ENCODE results near the gene ZBTB47. TPM values are rescaled to one million over a fixed set of nuclear protein-coding genes. Genes with fewer than 3 reads are reported as not detected.
A peak's percentile ranks its signal among the peaks of the same experiment; 100 is the strongest.

ZBTB47 gene
- total RNA-seq, 3 donors from 2014 or later = 0.26 to 0.79 (median 0.56) TPM

GRCh38 chr3:42701371-42702065 is 48.0 kb downstream of the ZBTB47 start:
- DNase-seq (peak; percentile 35), ATAC-seq (peak; percentile 65 to 79)
- peaks cover 4% of the 10 kb centered on the region for H3K27me3 Mint-ChIP-seq (ENCODE audit: low read depth)
- H3K9me3 Mint-ChIP-seq = no peaks in the 10 kb centered on the region
- no peak overlapping the region for H3K4me3 Mint-ChIP-seq
- H3K4me1 Mint-ChIP-seq (ENCODE audit: low read depth) = peaks cover 2% of the 10 kb centered on the region
- H3K36me3 Mint-ChIP-seq (ENCODE audit: insufficient read depth) = no peaks in the 10 kb centered on the region

GRCh38 chr3:42702066-42702951 is 48.8 kb downstream of the ZBTB47 start, which contains the start of gene HHATL:
Gene HHATL (minus strand): TSS chr3:42702798. CDS start chr3:42700826, 1,972 bp downstream.
- Mint-ChIP-seq H3K36me3 (ENCODE audit: insufficient read depth) (no peaks in the 10 kb centered on the region), H3K4me1 (ENCODE audit: low read depth) (peaks cover 2% of the 10 kb centered on the region), H3K4me3 (no peak within 1 kb of the TSS), H3K9me3 (no peaks in the 10 kb centered on the region), H3K27me3 (ENCODE audit: low read depth) (peaks cover 4% of the 10 kb centered on the region)
- ATAC-seq (no peak), DNase-seq (no peak)

DNA sequence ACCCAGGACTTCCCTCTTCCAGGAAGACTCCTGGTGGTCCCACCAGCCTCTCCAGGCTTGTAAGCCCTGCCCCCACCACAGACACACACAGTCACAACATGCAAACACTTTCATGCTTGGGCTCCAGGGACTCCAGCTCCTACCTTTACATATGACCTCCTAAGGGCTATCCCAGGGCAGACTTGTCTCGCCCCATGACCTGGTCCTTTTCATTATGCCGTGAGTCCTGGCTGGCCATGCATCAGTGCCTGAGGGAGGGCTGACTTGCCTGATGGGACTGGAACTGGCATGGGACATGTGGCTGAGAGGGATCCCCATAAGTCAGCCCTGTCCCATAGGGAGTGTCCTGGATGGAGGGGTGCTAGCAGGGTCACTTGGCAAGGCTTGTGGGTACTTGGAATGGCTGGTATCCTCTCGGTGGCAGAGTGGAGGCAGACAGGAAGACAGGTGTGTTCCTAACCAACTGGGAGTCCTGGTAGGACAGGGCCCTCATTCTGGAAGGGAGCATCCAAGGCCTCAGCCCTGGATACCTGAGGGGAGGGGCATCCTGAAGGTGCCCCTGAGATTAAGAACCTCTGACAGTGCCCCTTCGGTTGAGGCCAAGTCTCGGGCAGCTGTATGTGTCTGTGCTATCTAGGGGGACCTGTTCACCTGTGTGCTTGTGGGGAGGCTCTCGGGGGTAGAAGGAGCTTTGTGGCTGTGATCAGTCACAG is 49.6 kb downstream of the ZBTB47 start:
- no peak for DNase-seq
- peaks cover 2% of the 10 kb centered on the region for H3K4me1 Mint-ChIP-seq (ENCODE audit: low read depth)
- H3K36me3 Mint-ChIP-seq (ENCODE audit: insufficient read depth) = no peaks in the 10 kb centered on the region
- peaks cover 7% of the 10 kb centered on the region for H3K27me3 Mint-ChIP-seq (ENCODE audit: low read depth)
- no peak overlapping the region for H3K4me3 Mint-ChIP-seq
- no peak for ATAC-seq
- no peaks in the 10 kb centered on the region for H3K9me3 Mint-ChIP-seq

DNA sequence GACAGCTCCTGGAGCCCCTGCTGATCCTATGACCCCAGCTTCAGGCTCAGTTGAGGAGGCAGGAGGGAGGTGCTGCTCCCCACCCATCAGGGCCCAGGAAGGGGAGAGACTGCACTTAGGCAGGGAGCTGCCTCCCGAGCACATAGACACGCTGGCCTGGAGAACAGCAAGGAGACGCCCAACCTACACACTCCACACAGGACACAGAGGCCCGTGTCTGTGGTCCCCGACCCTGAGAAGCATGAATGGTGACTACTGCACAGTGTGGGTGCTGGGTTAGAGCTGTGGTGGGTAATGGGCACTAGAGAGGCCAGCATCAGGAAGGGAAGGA is 50.2 kb downstream of the ZBTB47 start:
- ATAC-seq (no peak), DNase-seq (no peak)
- Mint-ChIP-seq H3K36me3 (ENCODE audit: insufficient read depth) (no peaks in the 10 kb centered on the region), H3K4me3 (no peak overlapping the region), H3K27me3 (ENCODE audit: low read depth) (peaks cover 8% of the 10 kb centered on the region), H3K4me1 (ENCODE audit: low read depth) (peaks cover 2% of the 10 kb centered on the region), H3K9me3 (no peaks in the 10 kb centered on the region)

GRCh38 chr3:42704136-42704841 is 50.8 kb downstream of the ZBTB47 start:
- no peaks in the 10 kb centered on the region for H3K4me1 Mint-ChIP-seq (ENCODE audit: low read depth)
- peaks cover 14% of the 10 kb centered on the region for H3K27me3 Mint-ChIP-seq (ENCODE audit: low read depth)
- ATAC-seq (no peak), DNase-seq (no peak)
- no peaks in the 10 kb centered on the region for H3K36me3 Mint-ChIP-seq (ENCODE audit: insufficient read depth)
- H3K9me3 Mint-ChIP-seq = no peaks in the 10 kb centered on the region
- no peak overlapping the region for H3K4me3 Mint-ChIP-seq

DNA sequence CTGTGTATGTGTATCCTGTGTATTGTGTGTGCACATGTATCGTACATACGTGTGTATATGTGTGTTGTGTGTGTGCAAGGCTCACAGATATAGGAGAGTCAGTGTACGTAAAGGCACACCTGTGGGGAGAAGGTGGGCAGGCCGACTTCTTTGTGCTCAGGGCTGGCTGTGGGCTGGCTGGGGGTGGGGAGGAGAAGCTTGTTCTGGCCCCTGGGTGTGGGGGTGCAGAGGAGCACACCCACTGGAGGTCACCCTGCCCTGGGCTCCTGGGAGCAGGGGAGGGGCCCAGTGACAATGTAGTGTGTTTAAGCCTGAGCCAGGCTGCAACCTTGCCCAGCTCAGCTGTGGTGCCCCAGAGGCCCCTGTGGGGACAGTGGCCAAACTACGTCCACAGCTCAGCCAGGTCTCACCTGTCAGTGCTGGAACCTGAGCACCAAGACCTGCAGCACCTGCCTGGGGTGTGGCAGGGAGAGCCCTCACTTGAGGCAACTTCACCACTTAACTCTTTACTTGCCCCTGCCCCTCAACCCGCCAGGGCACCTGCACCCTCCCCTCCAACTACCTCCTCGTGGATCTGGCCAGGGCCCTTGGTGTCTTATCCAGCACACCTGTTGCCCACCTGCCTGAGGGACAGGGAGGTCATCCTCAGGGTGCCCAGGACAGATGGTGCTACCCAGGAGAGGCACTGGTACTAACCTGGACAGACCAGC is 51.7 kb downstream of the ZBTB47 start:
- Mint-ChIP-seq H3K4me1 (ENCODE audit: low read depth) (no peaks in the 10 kb centered on the region), H3K27me3 (ENCODE audit: low read depth) (peaks cover 19% of the 10 kb centered on the region)
- DNase-seq = no peak

GRCh38 chr3:42705962-42706585 is 52.6 kb downstream of the ZBTB47 start:
- Mint-ChIP-seq H3K4me1 (ENCODE audit: low read depth) (no peaks in the 10 kb centered on the region), H3K4me3 (no peak overlapping the region), H3K36me3 (ENCODE audit: insufficient read depth) (no peaks in the 10 kb centered on the region), H3K9me3 (no peaks in the 10 kb centered on the region), H3K27me3 (ENCODE audit: low read depth) (peaks cover 18% of the 10 kb centered on the region)
- no peak for DNase-seq
- ATAC-seq = no peak

More for the DNA sequence above, 51.7 kb downstream of the ZBTB47 start:
- H3K9me3 Mint-ChIP-seq = no peaks in the 10 kb centered on the region
- ATAC-seq = no peak
- no peak overlapping the region for H3K4me3 Mint-ChIP-seq
- no peaks in the 10 kb centered on the region for H3K36me3 Mint-ChIP-seq (ENCODE audit: insufficient read depth)

GRCh38 chr3:42706721-42707619 is 53.5 kb downstream of the ZBTB47 start:
- ATAC-seq = no peak
- Mint-ChIP-seq H3K4me3 (no peak overlapping the region), H3K27me3 (ENCODE audit: low read depth) (peaks cover 15% of the 10 kb centered on the region), H3K4me1 (ENCODE audit: low read depth) (no peaks in the 10 kb centered on the region), H3K9me3 (no peaks in the 10 kb centered on the region), H3K36me3 (ENCODE audit: insufficient read depth) (no peaks in the 10 kb centered on the region)
- DNase-seq = no peak

GRCh38 chr3:42707620-42708355 is 54.3 kb downstream of the ZBTB47 start:
- no peaks in the 10 kb centered on the region for H3K9me3 Mint-ChIP-seq
- ATAC-seq = no peak
- peaks cover 15% of the 10 kb centered on the region for H3K27me3 Mint-ChIP-seq (ENCODE audit: low read depth)
- H3K4me1 Mint-ChIP-seq (ENCODE audit: low read depth) = no peaks in the 10 kb centered on the region
- no peaks in the 10 kb centered on the region for H3K36me3 Mint-ChIP-seq (ENCODE audit: insufficient read depth)
- H3K4me3 Mint-ChIP-seq = no peak overlapping the region
- DNase-seq = no peak

GRCh38 chr3:42708611-42709151 is 55.2 kb downstream of the ZBTB47 start:
- Mint-ChIP-seq H3K4me1 (ENCODE audit: low read depth) (no peaks in the 10 kb centered on the region), H3K27me3 (ENCODE audit: low read depth) (peaks cover 15% of the 10 kb centered on the region), H3K36me3 (ENCODE audit: insufficient read depth) (no peaks in the 10 kb centered on the region), H3K4me3 (no peak overlapping the region), H3K9me3 (no peaks in the 10 kb centered on the region)
- ATAC-seq (no peak), DNase-seq (no peak)

- Mint-ChIP-seq H3K4me3 (no peak overlapping the region), H3K36me3 (ENCODE audit: insufficient read depth) (no peaks in the 10 kb centered on the region), H3K4me1 (ENCODE audit: low read depth) (no peaks in the 10 kb centered on the region), H3K9me3 (no peaks in the 10 kb centered on the region), H3K27me3 (ENCODE audit: low read depth) (peaks cover 18% of the 10 kb centered on the region)
- ATAC-seq = no peak
- no peak for DNase-seq
These were observed 56.1 kb downstream of the ZBTB47 start for GRCh38 chr3:42709621-42710020.
